GM12872 (cell line): Measurements from ENCODE around the gene HNRNPF.

ENCODE experiments used
- CTCF ChIP-seq: IDR thresholded peaks from 3 replicates; pipeline ENCODE4 v1.5.1; 2011; ENCODE audit warnings: low read depth, mild to moderate bottlenecking, low read length, moderate library complexity; ENCODE audit not compliant: insufficient read depth

The HNRNPF gene

GRCh38 chr10:43410345-43410744, 1.4 kb upstream of the HNRNPF start:
- TF ChIP-seq CTCF, result no peak

- TF ChIP-seq CTCF, result no peak
These were observed 561 bp upstream of the HNRNPF start for GRCh38 chr10:43409385-43410109.

GRCh38 chr10:43408331-43408709, 666 bp downstream of the HNRNPF start:
- no peak for TF ChIP-seq CTCF

- TF ChIP-seq CTCF, result peak; percentile 48; the same call in 2 of the 3 replicates
These were observed 1.2 kb downstream of the HNRNPF start for GRCh38 chr10:43407576-43408330.

- TF ChIP-seq CTCF, result no peak
These were observed 1.8 kb downstream of the HNRNPF start for GRCh38 chr10:43407148-43407575.

GRCh38 chr10:43404704-43405084, 4.3 kb downstream of the HNRNPF start:
- TF ChIP-seq CTCF, result no peak

GRCh38 chr10:43403911-43404703, 4.9 kb downstream of the HNRNPF start:
- no peak for TF ChIP-seq CTCF
